Mononuclear cell (primary cell): Measurements from ENCODE around the gene PHLDB1. TPM values are rescaled to one million over a fixed set of nuclear protein-coding genes. Genes with fewer than 3 reads are reported as not detected.

Experiments
- H3K27me3 ChIP-seq: 2 replicates; pipeline ENCODE4 v1.6.0; 2011; ENCODE audit warnings: low read length, control low read depth; ENCODE audit not compliant: insufficient read depth
- H3K4me1 ChIP-seq: 2 replicates; pipeline ENCODE4 v1.5.1; 2011; ENCODE audit warnings: mild to moderate bottlenecking, low read length, control low read depth; ENCODE audit not compliant: insufficient read depth
- H3K4me3 ChIP-seq: 2 replicates; pipeline ENCODE4 v1.5.1; 2011; ENCODE audit warnings: mild to moderate bottlenecking, low read length, moderate library complexity
- H3K9me3 ChIP-seq: 2 replicates; pipeline ENCODE4 v1.5.1; 2011; ENCODE audit warnings: low read depth, mild to moderate bottlenecking, control low read depth, low read length
- total RNA-seq: library from RNA; depleted of rRNA; stranded (reverse); fragments of >200 nt; gene quantifications from one replicate; pipeline ENCODE4 v1.2.3, GENCODE V29; 2012

PHLDB1 gene
- total RNA-seq, 1 donor: 0.63 TPM

- peaks cover 5% of the 10 kb centered on the region for H3K4me1 ChIP-seq
- no peak overlapping the region for H3K4me3 ChIP-seq
- peaks cover 5% of the 10 kb centered on the region for H3K27me3 ChIP-seq
- no peaks in the 10 kb centered on the region for H3K9me3 ChIP-seq
These were observed 18.6 kb downstream of the PHLDB1 start for GRCh38 chr11:118625976-118626375.

GRCh38 chr11:118627566-118627965 is 20.2 kb downstream of the PHLDB1 start:
- Histone ChIP-seq H3K4me1 (no peaks in the 10 kb centered on the region), H3K9me3 (no peaks in the 10 kb centered on the region), H3K4me3 (no peak overlapping the region), H3K27me3 (no peaks in the 10 kb centered on the region)

- H3K9me3 ChIP-seq: no peaks in the 10 kb centered on the region
- H3K27me3 ChIP-seq: no peaks in the 10 kb centered on the region
- H3K4me3 ChIP-seq: no peak overlapping the region
- H3K4me1 ChIP-seq: no peaks in the 10 kb centered on the region
These were observed 20.6 kb downstream of the PHLDB1 start for GRCh38 chr11:118628031-118628430.

- H3K9me3 ChIP-seq: no peaks in the 10 kb centered on the region
- H3K4me1 ChIP-seq: no peaks in the 10 kb centered on the region
- H3K27me3 ChIP-seq: no peaks in the 10 kb centered on the region
- no peak overlapping the region for H3K4me3 ChIP-seq
These were observed 21.0 kb downstream of the PHLDB1 start for GRCh38 chr11:118628432-118628831.

GRCh38 chr11:118628861-118629549 is 21.6 kb downstream of the PHLDB1 start:
- Histone ChIP-seq H3K4me1 (no peaks in the 10 kb centered on the region), H3K9me3 (no peaks in the 10 kb centered on the region), H3K4me3 (no peak overlapping the region), H3K27me3 (no peaks in the 10 kb centered on the region)

- no peaks in the 10 kb centered on the region for H3K9me3 ChIP-seq
- no peaks in the 10 kb centered on the region for H3K27me3 ChIP-seq
These were observed 22.6 kb downstream of the PHLDB1 start for GRCh38 chr11:118629761-118630661.

GRCh38 chr11:118631142-118631909 is 23.9 kb downstream of the PHLDB1 start:
- H3K9me3 ChIP-seq: no peaks in the 10 kb centered on the region
- H3K4me1 ChIP-seq: no peaks in the 10 kb centered on the region
- no peaks in the 10 kb centered on the region for H3K27me3 ChIP-seq
- no peak overlapping the region for H3K4me3 ChIP-seq

More at GRCh38 chr11:118629761-118630661, 22.6 kb downstream of the PHLDB1 start:
- H3K4me1 ChIP-seq: no peaks in the 10 kb centered on the region
- no peak overlapping the region for H3K4me3 ChIP-seq

- no peaks in the 10 kb centered on the region for H3K9me3 ChIP-seq
- no peaks in the 10 kb centered on the region for H3K4me1 ChIP-seq
- no peaks in the 10 kb centered on the region for H3K27me3 ChIP-seq
- no peak overlapping the region for H3K4me3 ChIP-seq
These were observed 25.3 kb downstream of the PHLDB1 start for GRCh38 chr11:118632577-118633318.

GRCh38 chr11:118633319-118633690 is 25.9 kb downstream of the PHLDB1 start:
- no peaks in the 10 kb centered on the region for H3K9me3 ChIP-seq

GRCh38 chr11:118633979-118634378 is 26.6 kb downstream of the PHLDB1 start:
- H3K9me3 ChIP-seq: no peaks in the 10 kb centered on the region
- H3K27me3 ChIP-seq: no peaks in the 10 kb centered on the region
- H3K4me3 ChIP-seq: no peak overlapping the region
- H3K4me1 ChIP-seq: no peaks in the 10 kb centered on the region

More at GRCh38 chr11:118633319-118633690, 25.9 kb downstream of the PHLDB1 start:
- no peaks in the 10 kb centered on the region for H3K4me1 ChIP-seq
- H3K4me3 ChIP-seq: no peak overlapping the region
- no peaks in the 10 kb centered on the region for H3K27me3 ChIP-seq

GRCh38 chr11:118634431-118635236 is 27.2 kb downstream of the PHLDB1 start:
- Histone ChIP-seq H3K4me3 (no peak overlapping the region), H3K27me3 (no peaks in the 10 kb centered on the region), H3K4me1 (no peaks in the 10 kb centered on the region), H3K9me3 (no peaks in the 10 kb centered on the region)

- no peaks in the 10 kb centered on the region for H3K9me3 ChIP-seq
- H3K27me3 ChIP-seq: no peaks in the 10 kb centered on the region
- no peaks in the 10 kb centered on the region for H3K4me1 ChIP-seq
- no peak overlapping the region for H3K4me3 ChIP-seq
These were observed 27.8 kb downstream of the PHLDB1 start for GRCh38 chr11:118635237-118635591.

GRCh38 chr11:118635642-118636041 is 28.2 kb downstream of the PHLDB1 start:
- Histone ChIP-seq H3K27me3 (no peaks in the 10 kb centered on the region), H3K9me3 (no peaks in the 10 kb centered on the region), H3K4me1 (no peaks in the 10 kb centered on the region), H3K4me3 (no peak overlapping the region)
